ENCODE data around the gene VDR.

DNA sequence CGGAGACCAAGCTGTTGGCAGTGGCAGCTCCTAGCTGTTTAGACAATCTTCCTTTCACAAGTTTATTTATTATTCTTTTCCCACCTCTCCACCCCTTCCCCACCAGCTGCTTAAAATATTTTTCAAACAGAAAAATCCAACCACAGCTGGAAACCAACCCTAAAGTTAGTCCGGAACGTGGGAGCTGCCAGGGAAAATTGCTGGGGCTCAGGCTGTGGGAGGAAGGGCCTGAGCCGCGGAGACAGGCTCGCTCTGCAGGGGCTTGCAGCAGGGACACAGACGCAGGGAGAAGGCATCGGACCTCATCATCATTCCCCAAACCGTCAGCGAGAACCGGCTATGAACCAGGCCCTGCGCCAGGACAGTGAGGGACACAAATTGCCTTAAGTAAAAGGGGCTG, 42.5 kb upstream of the VDR start:
- TF ChIP-seq, protein P1, sequence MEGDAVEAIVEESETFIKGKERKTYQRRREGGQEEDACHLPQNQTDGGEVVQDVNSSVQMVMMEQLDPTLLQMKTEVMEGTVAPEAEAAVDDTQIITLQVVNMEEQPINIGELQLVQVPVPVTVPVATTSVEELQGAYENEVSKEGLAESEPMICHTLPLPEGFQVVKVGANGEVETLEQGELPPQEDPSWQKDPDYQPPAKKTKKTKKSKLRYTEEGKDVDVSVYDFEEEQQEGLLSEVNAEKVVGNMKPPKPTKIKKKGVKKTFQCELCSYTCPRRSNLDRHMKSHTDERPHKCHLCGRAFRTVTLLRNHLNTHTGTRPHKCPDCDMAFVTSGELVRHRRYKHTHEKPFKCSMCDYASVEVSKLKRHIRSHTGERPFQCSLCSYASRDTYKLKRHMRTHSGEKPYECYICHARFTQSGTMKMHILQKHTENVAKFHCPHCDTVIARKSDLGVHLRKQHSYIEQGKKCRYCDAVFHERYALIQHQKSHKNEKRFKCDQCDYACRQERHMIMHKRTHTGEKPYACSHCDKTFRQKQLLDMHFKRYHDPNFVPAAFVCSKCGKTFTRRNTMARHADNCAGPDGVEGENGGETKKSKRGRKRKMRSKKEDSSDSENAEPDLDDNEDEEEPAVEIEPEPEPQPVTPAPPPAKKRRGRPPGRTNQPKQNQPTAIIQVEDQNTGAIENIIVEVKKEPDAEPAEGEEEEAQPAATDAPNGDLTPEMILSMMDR (IDR thresholded peaks at IDR 0.05 in 8 of 11, conservative IDR thresholded peaks at IDR 0.05 in 3 of 11), result no peak
- peak in 2 of 3 donors; percentile 21 to 24 for TF ChIP-seq POLR2AphosphoS5 (IDR thresholded peaks at IDR 0.05)
- TF ChIP-seq POLR2A (IDR thresholded peaks at IDR 0.05), result no peak

Data from spleen (tissue), 7 donors.